H1 (cell line): ENCODE measurements around the gene PIP5K1B. TPM values are rescaled to one million over a fixed set of nuclear protein-coding genes. Genes with fewer than 3 reads are reported as not detected.
A peak's percentile ranks its signal among the peaks of the same experiment; 100 is the strongest.

Experiments
- CTCF ChIA-PET: fragments of 300-600 bp; sonication (Branson Sonifier 250); formaldehyde crosslinking; loops from one replicate; lab custom pipeline; 2021; ENCODE audit not compliant: partially characterized antibody; lab: Charles Lee
- POLR2A ChIA-PET: fragments of 300-600 bp; sonication (Branson Sonifier 250); formaldehyde crosslinking; loops from one replicate; lab custom pipeline; 2021; ENCODE audit warnings: inconsistent platforms; ENCODE audit not compliant: partially characterized antibody; lab: Charles Lee
- DNase-seq, 2 experiments: peaks; one replicate each; pipeline versions ENCODE4 v3.0.0 to v3.0.0-alpha.2; 2010 to 2022; ENCODE audit warnings: low spot score in 2 of 2, low read depth in 1 of 2, mixed read lengths in 1 of 2
- FAIRE-seq: peaks from 2 replicates; lab custom pipeline; 2011; peaks lifted over from hg19 to GRCh38; lab: Jason Lieb, UNC
- H2AFZ ChIP-seq: 2 replicates; pipeline ENCODE4 v1.8.1; 2012; ENCODE audit warnings: low read length, inconsistent platforms
- H2AK5ac ChIP-seq: 2 replicates; pipeline ENCODE4 v1.6.1; 2013; ENCODE audit warnings: low read depth, low read length
- H2BK120ac ChIP-seq: replicated peaks from 2 replicates; pipeline ENCODE3; 2013; ENCODE audit warnings: low read depth, low read length, inconsistent platforms
- H2BK12ac ChIP-seq: 2 replicates; pipeline ENCODE4 v1.6.1; 2013; ENCODE audit warnings: low read depth, low read length
- H2BK15ac ChIP-seq: 2 replicates; pipeline ENCODE4 v1.6.1; 2013; ENCODE audit warnings: low read length
- H2BK20ac ChIP-seq: 2 replicates; pipeline ENCODE4 v1.6.1; 2013; ENCODE audit warnings: low read length
- H2BK5ac ChIP-seq: 2 replicates; pipeline ENCODE4 v1.6.1; 2013; ENCODE audit warnings: low read depth, low read length
- H3K14ac ChIP-seq: 2 replicates; pipeline ENCODE4 v1.6.1; 2013; ENCODE audit warnings: inconsistent platforms; ENCODE audit not compliant: insufficient read length
- H3K18ac ChIP-seq: 2 replicates; pipeline ENCODE4 v1.6.1; 2013; ENCODE audit warnings: low read length; ENCODE audit errors: extremely low read depth
- H3K23ac ChIP-seq: 2 replicates; pipeline ENCODE4 v1.6.1; 2013; ENCODE audit warnings: inconsistent platforms; ENCODE audit not compliant: insufficient read length
- H3K23me2 ChIP-seq: 2 replicates; pipeline ENCODE4 v1.6.1; 2013; ENCODE audit warnings: low read depth, low read length
- H3K27ac ChIP-seq: 2 replicates; pipeline ENCODE4 v1.6.1; 2011; ENCODE audit warnings: low read depth, low read length, inconsistent platforms
- H3K27me3 ChIP-seq, 4 experiments: replicated peaks in 1 of 4; 1 replicate in 1 of 4; 2 replicates in 3 of 4; pipeline versions ENCODE4 v1.6.1 to v1.8.1; 2011 to 2013; ENCODE audit warnings: low read length in 3 of 4, mild to moderate bottlenecking in 3 of 4, inconsistent platforms in 2 of 4, mixed read lengths in 2 of 4, moderate library complexity in 1 of 4; ENCODE audit not compliant: control insufficient read depth in 3 of 4, insufficient read depth in 3 of 4; ENCODE audit errors: extremely low read depth in 1 of 4
- H3K36me3 ChIP-seq, 4 experiments: 2 replicates each; pipeline versions ENCODE4 v1.6.1 to v1.8.1; 2011 to 2013; ENCODE audit warnings: mild to moderate bottlenecking in 4 of 4, low read length in 3 of 4, moderate library complexity in 2 of 4, control low read depth in 1 of 4, inconsistent platforms in 1 of 4; ENCODE audit not compliant: insufficient read depth in 4 of 4, control insufficient read depth in 2 of 4
- H3K4ac ChIP-seq: replicated peaks from 2 replicates; pipeline ENCODE3; 2013; ENCODE audit warnings: low read length, low read depth, mixed read lengths, inconsistent platforms; ENCODE audit not compliant: insufficient read length
- H3K4me1 ChIP-seq, 4 experiments: replicated peaks in 1 of 4; 1 replicate in 1 of 4; 2 replicates in 3 of 4; pipeline versions ENCODE4 v1.6.1 to v1.8.1; 2011 to 2013; ENCODE audit warnings: low read length in 3 of 4, inconsistent platforms in 2 of 4, mixed read lengths in 1 of 4; ENCODE audit not compliant: insufficient read depth in 4 of 4, control insufficient read depth in 3 of 4
- H3K4me2 ChIP-seq, 2 experiments: 2 replicates each; pipeline versions ENCODE4 v1.6.1 to v1.8.1; 2011 to 2013; ENCODE audit warnings: low read depth in 2 of 2, low read length in 2 of 2, control low read depth in 1 of 2, inconsistent platforms in 1 of 2, mild to moderate bottlenecking in 1 of 2; ENCODE audit not compliant: insufficient read depth in 1 of 2
- H3K4me3 ChIP-seq, 4 experiments: fragments of 200-600, 300-600 bp in 1 of 4; sonication (generic), shearing (Covaris generic), sonication (Bioruptor Twin) in 1 of 4; 2 replicates each; pipeline versions ENCODE4 v1.5.1 to v1.8.1; 2011 to 2016; ENCODE audit warnings: low read length in 4 of 4, low read depth in 3 of 4, control low read depth in 2 of 4, inconsistent platforms in 2 of 4, mild to moderate bottlenecking in 2 of 4, mixed read lengths in 1 of 4, moderate library complexity in 1 of 4; ENCODE audit not compliant: insufficient read depth in 2 of 4; ENCODE audit errors: extremely low read depth in 1 of 4
- H3K56ac ChIP-seq: replicated peaks from 2 replicates; pipeline ENCODE3; 2013; ENCODE audit warnings: low read depth, mild to moderate bottlenecking, mixed read lengths, low read length, inconsistent platforms; ENCODE audit not compliant: insufficient read length
- H3K79me1 ChIP-seq: 2 replicates; pipeline ENCODE4 v1.6.1; 2013; ENCODE audit warnings: low read depth, low read length, control low read depth
- H3K79me2 ChIP-seq, 2 experiments: 2 replicates each; pipeline versions ENCODE4 v1.6.1 to v1.8.1; 2012 to 2013; ENCODE audit warnings: low read length in 2 of 2, mild to moderate bottlenecking in 2 of 2, inconsistent platforms in 1 of 2; ENCODE audit not compliant: insufficient read depth in 2 of 2, control insufficient read depth in 1 of 2
- H3K9ac ChIP-seq, 4 experiments: replicated peaks in 1 of 4; 1 replicate in 1 of 4; 2 replicates in 3 of 4; pipeline versions ENCODE4 v1.6.1 to v1.8.1; 2011 to 2013; ENCODE audit warnings: low read depth in 3 of 4, low read length in 3 of 4, control low read depth in 2 of 4, mild to moderate bottlenecking in 2 of 4, moderate library complexity in 2 of 4, inconsistent platforms in 1 of 4; ENCODE audit errors: extremely low read depth in 1 of 4
- H3K9me3 ChIP-seq, 2 experiments: 2 replicates each; pipeline versions ENCODE4 v1.6.1 to v1.8.1; 2012 to 2013; ENCODE audit warnings: mild to moderate bottlenecking in 2 of 2, moderate library complexity in 2 of 2, control low read depth in 1 of 2, inconsistent platforms in 1 of 2, low read depth in 1 of 2, low read length in 1 of 2, mixed read lengths in 1 of 2; ENCODE audit not compliant: insufficient read depth in 2 of 2
- H4K20me1 ChIP-seq, 2 experiments: replicated peaks in 1 of 2; 2 replicates each; pipeline versions ENCODE3 to v1.8.1; 2011 to 2013; ENCODE audit warnings: inconsistent platforms in 2 of 2, low read length in 2 of 2, mild to moderate bottlenecking in 1 of 2; ENCODE audit not compliant: insufficient read depth in 2 of 2, control insufficient read depth in 1 of 2
- H4K5ac ChIP-seq: 2 replicates; pipeline ENCODE4 v1.6.1; 2013; ENCODE audit warnings: low read length, low read depth, mixed read lengths, inconsistent platforms; ENCODE audit not compliant: insufficient read length
- H4K8ac ChIP-seq: 2 replicates; pipeline ENCODE4 v1.8.0; 2013; ENCODE audit warnings: mild to moderate bottlenecking, moderate library complexity, low read length, inconsistent platforms; ENCODE audit not compliant: insufficient read depth; ENCODE audit errors: extremely low read depth
- H4K91ac ChIP-seq: replicated peaks from 2 replicates; pipeline ENCODE3; 2013; ENCODE audit warnings: low read length, mixed read lengths, inconsistent platforms; ENCODE audit not compliant: insufficient read length
- BACH1 ChIP-seq: IDR thresholded peaks from 2 replicates; pipeline ENCODE4 v1.6.1; 2012; ENCODE audit warnings: low read length, improper control_type of control experiment
- CHD1 ChIP-seq: IDR thresholded peaks from 2 replicates; pipeline ENCODE4 v1.6.1; 2012; ENCODE audit warnings: low read depth, low read length, improper control_type of control experiment
- CTBP2 ChIP-seq: IDR thresholded peaks from 2 replicates; pipeline ENCODE4 v1.7.0; 2011; ENCODE audit warnings: borderline replicate concordance, mild to moderate bottlenecking, moderate library complexity, mixed read lengths, low read length; ENCODE audit not compliant: insufficient read depth, insufficient read length
- FOSL1 ChIP-seq: IDR thresholded peaks from 2 replicates; pipeline ENCODE4 v1.6.1; 2011; ENCODE audit warnings: mild to moderate bottlenecking, low read depth, low read length, moderate library complexity; ENCODE audit not compliant: insufficient read depth
- HDAC2 ChIP-seq, 2 experiments: fragments of 300-600 bp in 1 of 2; sonication (generic) in 1 of 2; IDR thresholded peaks; 2 replicates each; pipeline ENCODE4 v1.6.1; 2011 to 2012; ENCODE audit warnings: low read depth in 2 of 2, low read length in 2 of 2, mild to moderate bottlenecking in 2 of 2, moderate library complexity in 2 of 2, borderline replicate concordance in 1 of 2, inconsistent platforms in 1 of 2
- KDM5A ChIP-seq: fragments of 200-600 bp; IDR thresholded peaks from 2 replicates; pipeline ENCODE4 v1.7.1; 2012; ENCODE audit warnings: mild to moderate bottlenecking, low read length, inconsistent platforms, mixed read lengths
- SIX5 ChIP-seq: IDR thresholded peaks from 2 replicates; pipeline ENCODE4 v1.6.1; 2011; ENCODE audit warnings: mild to moderate bottlenecking, low read depth, low read length
- SP4 ChIP-seq: IDR thresholded peaks from 2 replicates; pipeline ENCODE4 v1.6.1; 2012; ENCODE audit warnings: low read length, inconsistent platforms
- TCF12 ChIP-seq: IDR thresholded peaks from 2 replicates; pipeline ENCODE4 v1.6.1; 2011; ENCODE audit warnings: low read depth, mild to moderate bottlenecking, low read length
- YY1 ChIP-seq: IDR thresholded peaks from 2 replicates; pipeline ENCODE4 v1.6.1; 2011; ENCODE audit warnings: low read depth, mild to moderate bottlenecking, low read length
- WGBS, 2 experiments: shearing (Covaris generic) in 1 of 2; methylation state at CpG; one replicate each; pipeline versions ENCODE4 v1.1.6 to v1.1.7; 2013 to 2015; ENCODE audit warnings: low lambda C conversion rate in 2 of 2, mixed read lengths in 2 of 2, inconsistent platforms in 1 of 2, low coverage in 1 of 2, missing lambda C conversion rate in 1 of 2; ENCODE audit not compliant: insufficient replicate concordance in 2 of 2, insufficient coverage in 1 of 2, insufficient read length in 1 of 2; ENCODE audit errors: extremely low coverage in 1 of 2, missing lambda C conversion rate in 1 of 2; 5-methylcytosine and 5-hydroxymethylcytosine counted together
- polyA plus RNA-seq, 7 experiments: library from polyadenylated mRNA; depleted of rRNA in 3 of 7; stranded (reverse) in 5 of 7; unstranded in 2 of 7; fragments of >200 nt in 5 of 7; fragments of 200-250 nt in 2 of 7; gene quantifications; 1 replicate in 5 of 7; 2 replicates in 1 of 7; 4 replicates in 1 of 7; pipeline versions ENCODE4 v1.2.1 to v1.2.3, GENCODE V29; 2011 to 2013; ENCODE audit warnings: missing spikeins in 2 of 7, mixed read lengths in 2 of 7
- total RNA-seq: library from RNA; stranded (reverse); fragmentation: NEBNext Ultra II Directional; extraction: Animal tissue kit (Norgen Biotek cat#: 25700); gene quantifications from 2 replicates; pipeline ENCODE4 v1.2.1, GENCODE V29; 2021

PIP5K1B gene
- total and polyA plus RNA-seq, 2 of the 8 experiments (the other 6 are each of a cell fraction or from before 2014, with no cell fraction given), result 4.7 to 7.7 TPM

GRCh38 chr9:68827837-68828744 is 123.1 kb downstream of the PIP5K1B start:
- Histone ChIP-seq H3K18ac (no peak overlapping the region), H2BK15ac (0 out of 2 replicates have a peak overlapping the region, but pooled peaks have one; percentile 32), H2BK20ac (no peak overlapping the region), H4K91ac (no peak overlapping the region), H2AK5ac (peak overlapping the region; percentile 34; the same call in 1 of the 2 replicates), H3K4ac (no peak overlapping the region), H3K14ac (no peak overlapping the region), H2BK5ac (no peak overlapping the region), H2AFZ (no peak overlapping the region), H2BK12ac (no peak overlapping the region), H3K9ac (no peak overlapping the region), H4K8ac (no peak overlapping the region), H3K56ac (no peak overlapping the region), H3K4me1 (peaks cover 2 to 19% (median 7%) of the 10 kb centered on the region in 4 experiments; a peak in 4 of 7 replicates), H4K5ac (no peak overlapping the region), H3K79me1 (no peaks in the 10 kb centered on the region), H3K27ac (no peak overlapping the region), H4K20me1 (no peaks in the 10 kb centered on the region), H3K36me3 (no peaks in the 10 kb centered on the region), H3K4me3 (no peak overlapping the region), H3K27me3 (no peaks in the 10 kb centered on the region), H3K4me2 (no peak overlapping the region), H3K79me2 (no peaks in the 10 kb centered on the region), H2BK120ac (no peak overlapping the region), H3K23me2 (no peaks in the 10 kb centered on the region), H3K23ac (no peak overlapping the region), H3K9me3 (no peaks in the 10 kb centered on the region)
- ChIA-PET POLR2A (interaction anchor here (1.1 kb wide), 1 partner anchor 76 kb away, joined by 3 read pairs; no protein-coding TSS in a partner anchor), CTCF (interaction anchor here (1.0 to 3.1 kb wide), 2 partner anchors 10 to 16 kb away, joined by 3 to 18 read pairs; no protein-coding TSS in a partner anchor)
- TF ChIP-seq TCF12, result no peak
- no peak for TF ChIP-seq FOSL1
- TF ChIP-seq HDAC2 (IDR thresholded peaks at IDR 0.05; ENCODE audit: borderline replicate concordance in 1 of 2, low read depth in 2 of 2, low read length in 2 of 2), result no peak
- no peak for TF ChIP-seq CTBP2
- no peak for TF ChIP-seq SIX5
- no peak for TF ChIP-seq KDM5A
- no peak for TF ChIP-seq BACH1
- TF ChIP-seq SP4, result no peak
- TF ChIP-seq YY1, result no peak
- no peak for TF ChIP-seq CHD1
- DNase-seq (no peak), FAIRE-seq (no peak)
- WGBS, 2 experiments, result 90% methylated on average over 14 of the region's 14 CpGs; no CpG with 5 or more reads in 1 of the 2 experiments
